EL (cell line): Measurements from ENCODE around the gene SYNPO.

Experiments used
- DNase-seq: peaks from one replicate; pipeline ENCODE4 v3.0.0-alpha.2; 2016

The SYNPO gene

DNA sequence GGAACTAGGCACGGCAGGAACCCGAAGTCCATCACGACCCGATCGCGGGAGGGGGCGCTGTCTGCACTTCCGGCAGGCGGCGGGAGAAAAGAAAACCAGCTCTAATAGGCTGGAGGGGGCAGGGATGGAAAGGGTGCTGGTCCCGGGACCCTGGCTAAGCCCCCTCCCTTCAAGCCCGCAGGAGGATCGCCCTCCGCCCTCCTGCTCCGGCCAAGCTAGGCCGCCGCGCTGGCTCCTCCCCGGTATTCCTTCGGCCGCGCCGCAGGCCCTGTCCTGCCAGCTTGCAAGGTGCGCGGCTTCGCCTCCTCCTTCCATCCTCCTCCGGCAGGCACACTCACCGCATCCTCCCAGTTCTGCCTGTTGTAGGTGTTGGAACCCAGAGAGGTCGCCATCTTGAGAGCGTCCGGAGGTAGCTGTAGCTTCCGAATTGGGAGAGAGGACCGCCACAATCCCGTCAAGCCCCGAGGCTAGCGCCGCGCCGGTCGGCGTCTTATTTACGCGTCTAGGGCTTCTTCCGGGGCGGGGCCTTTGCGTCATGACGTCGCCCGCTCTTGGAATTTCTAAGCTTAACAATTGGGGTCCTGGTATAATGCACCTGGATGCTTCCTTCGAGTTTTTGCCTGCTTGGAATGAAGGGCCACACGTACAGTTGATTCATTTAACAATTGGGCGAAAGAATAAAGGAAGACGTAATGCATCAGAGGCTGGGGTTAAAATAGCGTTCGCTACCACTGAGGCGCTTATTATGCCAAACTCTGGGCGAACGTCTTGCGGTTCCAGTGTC lies 60.3 kb downstream of the SYNPO start, which contains the start of gene RBM22:
TSS of gene RBM22 (minus strand) at position 469 of the 784 bp plus-strand sequence. CDS start at position 392, 77 bp downstream.
- DNase-seq, result peak; percentile 92

DNA sequence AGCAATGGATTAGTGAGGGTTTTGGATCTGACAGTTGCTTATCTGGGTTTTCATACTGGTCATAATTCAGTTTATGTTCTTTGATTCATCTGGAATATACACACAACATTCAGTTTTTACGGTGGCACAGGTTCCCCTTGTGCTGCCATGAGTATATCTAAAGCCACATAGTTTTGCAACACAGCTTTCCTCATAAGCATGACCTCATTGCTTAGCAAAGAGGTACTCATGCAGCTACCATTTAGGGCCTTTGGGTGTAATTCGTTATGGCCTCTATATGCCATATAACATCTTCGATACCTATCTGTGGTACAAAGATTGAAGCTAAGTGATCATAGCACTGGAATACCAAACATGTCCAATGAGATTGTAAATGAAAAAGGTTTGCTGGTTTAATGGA lies 63.3 kb downstream of the SYNPO start:
- no peak for DNase-seq

GRCh38 chr5:150706776-150707390 lies 66.4 kb downstream of the SYNPO start:
- DNase-seq, result no peak
